HEK293 (cell line): Measurements from ENCODE around the gene PRCC.

Experiments
- EGR2 ChIP-seq: fragments of 450-650 bp; formaldehyde crosslinking; IDR thresholded peaks from 2 replicates; pipeline ENCODE4 v1.5.1; 2016; ENCODE audit warnings: low read depth, missing biosample characterization, missing genetic modification characterization
- FEZF1 ChIP-seq: fragments of 450-650 bp; formaldehyde crosslinking; IDR thresholded peaks from 2 replicates; pipeline ENCODE4 v1.5.1; 2016; ENCODE audit warnings: missing biosample characterization, missing genetic modification characterization
- HOXC10 ChIP-seq: sonication (generic); formaldehyde crosslinking; IDR thresholded peaks from 2 replicates; pipeline ENCODE4 v1.8.1; 2023; ENCODE audit warnings: mild to moderate bottlenecking, missing genetic modification reagents
- HOXD13 ChIP-seq: sonication (generic); formaldehyde crosslinking; IDR thresholded peaks from 2 replicates; pipeline ENCODE4 v1.8.0; 2022; ENCODE audit warnings: missing genetic modification reagents, borderline replicate concordance
- KLF10 ChIP-seq: fragments of 450-650 bp; IDR thresholded peaks from 2 replicates; pipeline ENCODE4 v1.5.1; 2018; ENCODE audit warnings: missing biosample characterization, mild to moderate bottlenecking, missing genetic modification characterization
- SCRT2 ChIP-seq: fragments of 450-650 bp; formaldehyde crosslinking; IDR thresholded peaks from 2 replicates; pipeline ENCODE4 v1.5.1; 2016; ENCODE audit warnings: missing biosample characterization, missing genetic modification characterization
- SP7 ChIP-seq: fragments of 450-650 bp; formaldehyde crosslinking; IDR thresholded peaks from 2 replicates; pipeline ENCODE4 v1.5.1; 2016; ENCODE audit warnings: missing biosample characterization, missing genetic modification characterization
- TCF7L2 ChIP-seq: IDR thresholded peaks from 2 replicates; pipeline ENCODE4 v1.6.1; 2011; ENCODE audit warnings: low read depth, mild to moderate bottlenecking, inconsistent platforms, low read length, moderate library complexity, borderline replicate concordance
- ZBTB20 ChIP-seq: fragments of 450-650 bp; formaldehyde crosslinking; IDR thresholded peaks from 2 replicates; pipeline ENCODE4 v1.5.1; 2016; ENCODE audit warnings: missing biosample characterization, missing genetic modification characterization
- ZFP37 ChIP-seq: fragments of 450-650 bp; formaldehyde crosslinking; IDR thresholded peaks from 2 replicates; pipeline ENCODE4 v1.5.1; 2016; ENCODE audit warnings: missing biosample characterization, missing genetic modification characterization
- ZFP69B ChIP-seq: fragments of 450-650 bp; formaldehyde crosslinking; IDR thresholded peaks from 2 replicates; pipeline ENCODE4 v1.5.1; 2016; ENCODE audit warnings: missing biosample characterization, missing genetic modification characterization
- ZIC2 ChIP-seq: fragments of 450-650 bp; formaldehyde crosslinking; IDR thresholded peaks from 2 replicates; pipeline ENCODE4 v1.5.1; 2016; ENCODE audit warnings: missing biosample characterization, missing genetic modification characterization
- ZNF132 ChIP-seq: fragments of 450-650 bp; formaldehyde crosslinking; IDR thresholded peaks from 2 replicates; pipeline ENCODE4 v1.5.1; 2017; ENCODE audit warnings: missing biosample characterization, missing genetic modification characterization, borderline replicate concordance
- ZNF133 ChIP-seq: fragments of 450-650 bp; formaldehyde crosslinking; IDR thresholded peaks from 2 replicates; pipeline ENCODE4 v1.5.1; 2016; ENCODE audit warnings: missing biosample characterization, missing genetic modification characterization
- ZNF184 ChIP-seq: fragments of 450-650 bp; IDR thresholded peaks from 2 replicates; pipeline ENCODE4 v1.5.1; 2018; ENCODE audit warnings: missing biosample characterization, mild to moderate bottlenecking, missing genetic modification characterization
- ZNF2 ChIP-seq: fragments of 450-650 bp; formaldehyde crosslinking; IDR thresholded peaks from 2 replicates; pipeline ENCODE4 v1.5.1; 2016; ENCODE audit warnings: missing biosample characterization, missing genetic modification characterization
- ZNF221 ChIP-seq: fragments of 450-650 bp; formaldehyde crosslinking; IDR thresholded peaks from 2 replicates; pipeline ENCODE4 v1.5.1; 2017; ENCODE audit warnings: missing biosample characterization, missing genetic modification characterization, borderline replicate concordance
- ZNF239 ChIP-seq: fragments of 450-650 bp; formaldehyde crosslinking; IDR thresholded peaks from 2 replicates; pipeline ENCODE4 v1.5.1; 2016; ENCODE audit warnings: missing biosample characterization, missing genetic modification characterization
- ZNF266 ChIP-seq: fragments of 450-650 bp; formaldehyde crosslinking; IDR thresholded peaks from 2 replicates; pipeline ENCODE4 v1.5.1; 2016; ENCODE audit warnings: missing biosample characterization, missing genetic modification characterization, low read depth
- ZNF341 ChIP-seq: fragments of 450-650 bp; formaldehyde crosslinking; IDR thresholded peaks from 2 replicates; pipeline ENCODE4; 2016; ENCODE audit warnings: low read depth, missing biosample characterization, missing genetic modification characterization
- ZNF391 ChIP-seq: fragments of 450-650 bp; formaldehyde crosslinking; IDR thresholded peaks from 2 replicates; pipeline ENCODE4 v1.5.1; 2016; ENCODE audit warnings: low read depth, missing biosample characterization, missing genetic modification characterization, borderline replicate concordance
- ZNF501 ChIP-seq: fragments of 450-650 bp; formaldehyde crosslinking; IDR thresholded peaks from 2 replicates; pipeline ENCODE4 v1.5.1; 2016; ENCODE audit warnings: missing biosample characterization, missing genetic modification characterization
- ZNF548 ChIP-seq: fragments of 450-650 bp; formaldehyde crosslinking; IDR thresholded peaks from 2 replicates; pipeline ENCODE4 v1.5.1; 2016; ENCODE audit warnings: missing biosample characterization, missing genetic modification characterization
- ZNF555 ChIP-seq: fragments of 450-650 bp; formaldehyde crosslinking; conservative IDR thresholded peaks from 2 replicates; pipeline ENCODE4 v1.5.1; 2017; ENCODE audit warnings: missing biosample characterization, mild to moderate bottlenecking, missing genetic modification characterization, inconsistent platforms
- ZNF600 ChIP-seq: fragments of 450-650 bp; formaldehyde crosslinking; IDR thresholded peaks from 2 replicates; pipeline ENCODE4 v1.5.1; 2016; ENCODE audit warnings: missing biosample characterization, missing genetic modification characterization
- ZNF624 ChIP-seq: fragments of 450-650 bp; formaldehyde crosslinking; IDR thresholded peaks from 2 replicates; pipeline ENCODE4 v1.5.1; 2017; ENCODE audit warnings: missing biosample characterization, missing genetic modification characterization
- ZNF837 ChIP-seq: fragments of 450-650 bp; formaldehyde crosslinking; IDR thresholded peaks from 2 replicates; pipeline ENCODE4 v1.5.1; 2016; ENCODE audit warnings: missing biosample characterization, missing genetic modification characterization
- TF ChIP-seq, protein P1 (sequence below): fragments of 450-650 bp; formaldehyde crosslinking; IDR thresholded peaks from 2 replicates; pipeline ENCODE4 v1.5.0; 2017; ENCODE audit warnings: missing biosample characterization, missing genetic modification characterization, borderline replicate concordance
- TF ChIP-seq, protein P2 (sequence below): fragments of 450-650 bp; formaldehyde crosslinking; IDR thresholded peaks from 2 replicates; pipeline ENCODE4 v1.5.1; 2016; ENCODE audit warnings: missing biosample characterization, missing genetic modification characterization
- TF ChIP-seq, protein P3 (sequence below): fragments of 450-650 bp; formaldehyde crosslinking; IDR thresholded peaks from 2 replicates; pipeline ENCODE4 v1.5.1; 2016; ENCODE audit warnings: missing biosample characterization, missing genetic modification characterization
- TF ChIP-seq, protein P4 (sequence below): fragments of 450-650 bp; formaldehyde crosslinking; conservative IDR thresholded peaks from 2 replicates; pipeline ENCODE4 v1.5.1; 2016; ENCODE audit warnings: low read depth, missing biosample characterization, missing genetic modification characterization

The PRCC gene

DNA sequence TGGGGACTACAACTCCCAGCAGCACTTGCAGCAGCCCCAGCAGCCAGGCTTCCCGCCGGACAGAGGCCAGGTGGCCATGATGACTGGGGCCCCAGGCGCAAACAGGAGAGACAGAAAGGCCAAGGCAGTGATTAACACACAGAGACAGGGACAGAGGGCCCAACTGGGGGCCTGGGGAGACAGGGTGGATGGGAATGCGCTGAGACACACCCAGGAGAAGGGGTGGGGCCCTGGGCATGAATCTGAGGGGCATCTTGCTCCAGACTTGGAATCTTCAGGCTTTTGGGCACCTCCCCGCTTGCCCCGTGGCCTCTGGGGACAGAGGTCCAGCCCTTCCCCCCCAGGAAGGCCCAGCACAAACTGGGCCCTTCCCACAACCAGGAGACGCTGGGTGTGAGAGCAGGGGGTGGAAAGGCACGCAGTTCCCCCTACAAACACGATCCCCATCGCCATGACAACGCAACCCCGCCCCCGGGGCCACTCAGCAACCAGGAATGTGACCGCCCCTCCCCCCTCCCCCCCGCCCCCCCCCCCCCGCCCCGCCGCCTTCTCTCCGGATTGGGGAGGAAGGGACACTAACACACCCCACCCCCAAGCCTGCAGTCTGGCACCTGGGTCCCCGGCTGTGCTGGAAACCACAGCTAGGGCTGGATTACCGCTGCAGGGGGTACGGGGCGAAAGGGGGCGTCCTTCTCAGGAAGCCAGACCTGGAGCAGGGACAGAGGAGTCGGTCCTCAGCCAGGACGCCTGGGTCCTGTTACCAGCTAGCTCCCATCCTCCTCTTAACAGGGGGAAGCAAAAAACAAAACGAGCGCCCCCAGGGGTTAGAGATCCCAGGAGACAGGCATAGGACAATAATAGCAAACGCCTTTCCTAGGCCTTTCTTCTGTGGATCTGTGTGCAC lies 20.4 kb upstream of the PRCC start (continued):
- TF ChIP-seq ZFP37 (tag by site-specific recombination) (no peak), ZNF2 (tag by site-specific recombination) (no peak), ZNF133 (tag by site-specific recombination) (no peak), ZFP69B (tag by site-specific recombination) (peak; percentile 48; the same call in 1 of the 2 replicates), ZNF837 (tag by site-specific recombination) (no peak), ZNF341 (peak; percentile 96), KLF10 (tag by site-specific recombination) (peak; percentile 72), ZBTB20 (tag by site-specific recombination) (peak; percentile 97), SCRT2 (tag by site-specific recombination) (no peak), ZNF132 (tag by site-specific recombination) (no peak), TCF7L2 (no peak), HOXC10 (CRISPR knock-in tag) (no peak), SP7 (peak; percentile 76), ZNF600 (peak; percentile 63), ZNF221 (tag by site-specific recombination) (no peak), ZNF555 (no peak), ZNF184 (tag by site-specific recombination) (no peak), EGR2 (0 out of 2 replicates have a peak, but pooled peaks have one; percentile 22), FEZF1 (0 out of 2 replicates have a peak, but pooled peaks have one; percentile 12), ZNF391 (peak; percentile 12; the same call in 1 of the 2 replicates), ZNF624 (tag by site-specific recombination) (no peak), ZNF239 (tag by site-specific recombination) (no peak), HOXD13 (CRISPR knock-in tag) (no peak), ZNF548 (tag by site-specific recombination) (no peak), ZNF501 (tag by site-specific recombination) (no peak), ZIC2 (peak; percentile 49), ZNF266 (tag by site-specific recombination) (no peak)
- TF ChIP-seq, protein P1, sequence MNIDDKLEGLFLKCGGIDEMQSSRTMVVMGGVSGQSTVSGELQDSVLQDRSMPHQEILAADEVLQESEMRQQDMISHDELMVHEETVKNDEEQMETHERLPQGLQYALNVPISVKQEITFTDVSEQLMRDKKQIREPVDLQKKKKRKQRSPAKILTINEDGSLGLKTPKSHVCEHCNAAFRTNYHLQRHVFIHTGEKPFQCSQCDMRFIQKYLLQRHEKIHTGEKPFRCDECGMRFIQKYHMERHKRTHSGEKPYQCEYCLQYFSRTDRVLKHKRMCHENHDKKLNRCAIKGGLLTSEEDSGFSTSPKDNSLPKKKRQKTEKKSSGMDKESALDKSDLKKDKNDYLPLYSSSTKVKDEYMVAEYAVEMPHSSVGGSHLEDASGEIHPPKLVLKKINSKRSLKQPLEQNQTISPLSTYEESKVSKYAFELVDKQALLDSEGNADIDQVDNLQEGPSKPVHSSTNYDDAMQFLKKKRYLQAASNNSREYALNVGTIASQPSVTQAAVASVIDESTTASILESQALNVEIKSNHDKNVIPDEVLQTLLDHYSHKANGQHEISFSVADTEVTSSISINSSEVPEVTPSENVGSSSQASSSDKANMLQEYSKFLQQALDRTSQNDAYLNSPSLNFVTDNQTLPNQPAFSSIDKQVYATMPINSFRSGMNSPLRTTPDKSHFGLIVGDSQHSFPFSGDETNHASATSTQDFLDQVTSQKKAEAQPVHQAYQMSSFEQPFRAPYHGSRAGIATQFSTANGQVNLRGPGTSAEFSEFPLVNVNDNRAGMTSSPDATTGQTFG (tag by site-specific recombination) = no peak
- TF ChIP-seq, protein P2, sequence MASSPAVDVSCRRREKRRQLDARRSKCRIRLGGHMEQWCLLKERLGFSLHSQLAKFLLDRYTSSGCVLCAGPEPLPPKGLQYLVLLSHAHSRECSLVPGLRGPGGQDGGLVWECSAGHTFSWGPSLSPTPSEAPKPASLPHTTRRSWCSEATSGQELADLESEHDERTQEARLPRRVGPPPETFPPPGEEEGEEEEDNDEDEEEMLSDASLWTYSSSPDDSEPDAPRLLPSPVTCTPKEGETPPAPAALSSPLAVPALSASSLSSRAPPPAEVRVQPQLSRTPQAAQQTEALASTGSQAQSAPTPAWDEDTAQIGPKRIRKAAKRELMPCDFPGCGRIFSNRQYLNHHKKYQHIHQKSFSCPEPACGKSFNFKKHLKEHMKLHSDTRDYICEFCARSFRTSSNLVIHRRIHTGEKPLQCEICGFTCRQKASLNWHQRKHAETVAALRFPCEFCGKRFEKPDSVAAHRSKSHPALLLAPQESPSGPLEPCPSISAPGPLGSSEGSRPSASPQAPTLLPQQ = peak; percentile 70
- TF ChIP-seq, protein P3, sequence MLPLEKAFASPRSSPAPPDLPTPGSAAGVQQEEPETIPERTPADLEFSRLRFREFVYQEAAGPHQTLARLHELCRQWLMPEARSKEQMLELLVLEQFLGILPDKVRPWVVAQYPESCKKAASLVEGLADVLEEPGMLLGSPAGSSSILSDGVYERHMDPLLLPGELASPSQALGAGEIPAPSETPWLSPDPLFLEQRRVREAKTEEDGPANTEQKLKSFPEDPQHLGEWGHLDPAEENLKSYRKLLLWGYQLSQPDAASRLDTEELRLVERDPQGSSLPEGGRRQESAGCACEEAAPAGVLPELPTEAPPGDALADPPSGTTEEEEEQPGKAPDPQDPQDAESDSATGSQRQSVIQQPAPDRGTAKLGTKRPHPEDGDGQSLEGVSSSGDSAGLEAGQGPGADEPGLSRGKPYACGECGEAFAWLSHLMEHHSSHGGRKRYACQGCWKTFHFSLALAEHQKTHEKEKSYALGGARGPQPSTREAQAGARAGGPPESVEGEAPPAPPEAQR (tag by site-specific recombination) = no peak
- TF ChIP-seq, protein P4, sequence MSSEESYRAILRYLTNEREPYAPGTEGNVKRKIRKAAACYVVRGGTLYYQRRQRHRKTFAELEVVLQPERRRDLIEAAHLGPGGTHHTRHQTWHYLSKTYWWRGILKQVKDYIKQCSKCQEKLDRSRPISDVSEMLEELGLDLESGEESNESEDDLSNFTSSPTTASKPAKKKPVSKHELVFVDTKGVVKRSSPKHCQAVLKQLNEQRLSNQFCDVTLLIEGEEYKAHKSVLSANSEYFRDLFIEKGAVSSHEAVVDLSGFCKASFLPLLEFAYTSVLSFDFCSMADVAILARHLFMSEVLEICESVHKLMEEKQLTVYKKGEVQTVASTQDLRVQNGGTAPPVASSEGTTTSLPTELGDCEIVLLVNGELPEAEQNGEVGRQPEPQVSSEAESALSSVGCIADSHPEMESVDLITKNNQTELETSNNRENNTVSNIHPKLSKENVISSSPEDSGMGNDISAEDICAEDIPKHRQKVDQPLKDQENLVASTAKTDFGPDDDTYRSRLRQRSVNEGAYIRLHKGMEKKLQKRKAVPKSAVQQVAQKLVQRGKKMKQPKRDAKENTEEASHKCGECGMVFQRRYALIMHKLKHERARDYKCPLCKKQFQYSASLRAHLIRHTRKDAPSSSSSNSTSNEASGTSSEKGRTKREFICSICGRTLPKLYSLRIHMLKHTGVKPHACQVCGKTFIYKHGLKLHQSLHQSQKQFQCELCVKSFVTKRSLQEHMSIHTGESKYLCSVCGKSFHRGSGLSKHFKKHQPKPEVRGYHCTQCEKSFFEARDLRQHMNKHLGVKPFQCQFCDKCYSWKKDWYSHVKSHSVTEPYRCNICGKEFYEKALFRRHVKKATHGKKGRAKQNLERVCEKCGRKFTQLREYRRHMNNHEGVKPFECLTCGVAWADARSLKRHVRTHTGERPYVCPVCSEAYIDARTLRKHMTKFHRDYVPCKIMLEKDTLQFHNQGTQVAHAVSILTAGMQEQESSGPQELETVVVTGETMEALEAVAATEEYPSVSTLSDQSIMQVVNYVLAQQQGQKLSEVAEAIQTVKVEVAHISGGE (tag by site-specific recombination) = peak; percentile 56
